ENCODE data around the gene CD300LB. TPM values are rescaled to one million over a fixed set of nuclear protein-coding genes. Genes with fewer than 3 reads are reported as not detected.

Gene CD300LB
- polyA plus RNA-seq, 1 donor (not counting 4 experiments of a cell fraction or from before 2014, with no cell fraction given) = not detected

GRCh38 chr17:74567397-74567796, 36.1 kb upstream of the CD300LB start, which contains the start of gene CD300H:
CD300H (minus strand) TSS chr17:74567509.
- FAIRE-seq (no peak), DNase-seq (ENCODE audit: low read depth, low spot score) (no peak)
- no peaks in the 10 kb centered on the region for H3K9me3 ChIP-seq (ENCODE audit: control insufficient read depth, low read depth, low read length)
- no peak within 1 kb of the TSS for H3K27ac ChIP-seq (ENCODE audit: control insufficient read depth, insufficient read depth, low read length)
- peaks cover 24% of the 10 kb centered on the region for H3K4me1 ChIP-seq (ENCODE audit: control insufficient read depth, extremely low read depth, insufficient read depth, low read length)
- dilution Hi-C loops (cut with MboI; ENCODE audit: extremely low pct_ligation_motif_present, low sequenced_read_pairs) = no loop called here
- H3K9me1 ChIP-seq (ENCODE audit: control insufficient read depth, extremely low read depth, insufficient read depth, low read length) = no peaks in the 10 kb centered on the region
- H3K36me3 ChIP-seq (ENCODE audit: control insufficient read depth in 2 of 2, extremely low read depth in 1 of 2, insufficient read depth in 2 of 2, low read length in 2 of 2) = no peaks in the 10 kb centered on the region
- TF ChIP-seq CTCF (optimal IDR thresholded peaks at IDR 0.05 in 1 of 3, IDR thresholded peaks at IDR 0.05 in 1 of 3, conservative IDR thresholded peaks at IDR 0.05 in 1 of 3; ENCODE audit: extremely low read depth in 1 of 3, insufficient read depth in 2 of 3, low read length in 3 of 3) = no peak
- TF ChIP-seq EZH2 (IDR thresholded peaks at IDR 0.05; ENCODE audit: low read length) = no peak
- H3K4me2 ChIP-seq (ENCODE audit: control insufficient read depth, extremely low read depth, insufficient read depth, low read depth, low read length) = no peak within 1 kb of the TSS
- H4K20me1 ChIP-seq (ENCODE audit: control insufficient read depth, extremely low read depth, insufficient read depth, low read length) = no peaks in the 10 kb centered on the region
- no peaks in the 10 kb centered on the region for H3K27me3 ChIP-seq (ENCODE audit: control insufficient read depth, extremely low read depth, insufficient read depth, low read length)
- no peaks in the 10 kb centered on the region for H3K79me2 ChIP-seq (ENCODE audit: control insufficient read depth, insufficient read depth, low read length)
- H3K9ac ChIP-seq (ENCODE audit: control insufficient read depth, extremely low read depth, insufficient read depth, low read length) = no peak within 1 kb of the TSS
- no peak within 1 kb of the TSS for H3K4me3 ChIP-seq (ENCODE audit: control insufficient read depth in 2 of 3, extremely low read depth in 1 of 3, insufficient read depth in 2 of 3, low read depth in 1 of 3, low read length in 3 of 3)
- no peak within 1 kb of the TSS for H2AFZ ChIP-seq (ENCODE audit: control insufficient read depth, low read length)

DNA sequence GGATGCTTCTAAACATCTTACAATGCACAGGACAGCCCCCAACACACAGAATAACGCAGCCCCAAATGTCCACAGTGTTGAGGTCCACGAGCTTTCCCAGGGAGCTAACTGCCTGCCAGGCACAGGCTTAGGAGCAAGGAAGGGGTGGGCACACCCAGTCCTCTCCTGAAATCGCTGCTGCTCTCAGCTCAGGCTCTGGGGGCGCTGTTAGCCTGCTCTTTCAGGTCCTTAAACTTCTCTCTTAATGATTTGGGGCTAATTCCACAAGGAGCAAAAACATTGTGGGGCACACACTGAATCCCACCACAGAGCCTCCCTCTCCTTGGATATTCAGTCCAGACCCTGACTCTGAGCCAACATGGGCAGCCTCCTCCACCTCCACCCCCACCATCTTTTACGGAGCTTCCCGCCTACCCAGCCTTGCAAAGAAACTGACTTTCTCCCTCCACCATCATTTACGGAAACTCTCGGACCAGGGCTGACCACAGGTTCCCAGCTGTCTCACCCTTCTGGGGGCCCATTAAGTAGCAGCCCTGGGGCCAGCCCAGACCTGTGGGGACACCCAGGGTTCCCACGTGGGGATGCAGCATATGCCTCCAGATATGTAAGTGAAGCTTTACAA, 35.0 kb upstream of the CD300LB start:
- Histone ChIP-seq H2AFZ (ENCODE audit: control insufficient read depth, low read length) (no peak overlapping the region), H3K4me1 (ENCODE audit: control insufficient read depth, extremely low read depth, insufficient read depth, low read length) (peaks cover 24% of the 10 kb centered on the region), H4K20me1 (ENCODE audit: control insufficient read depth, extremely low read depth, insufficient read depth, low read length) (no peaks in the 10 kb centered on the region), H3K9me1 (ENCODE audit: control insufficient read depth, extremely low read depth, insufficient read depth, low read length) (no peaks in the 10 kb centered on the region), H3K9ac (ENCODE audit: control insufficient read depth, extremely low read depth, insufficient read depth, low read length) (no peak overlapping the region), H3K27ac (ENCODE audit: control insufficient read depth, insufficient read depth, low read length) (no peak overlapping the region), H3K27me3 (ENCODE audit: control insufficient read depth, extremely low read depth, insufficient read depth, low read length) (no peaks in the 10 kb centered on the region), H3K4me2 (ENCODE audit: control insufficient read depth, extremely low read depth, insufficient read depth, low read depth, low read length) (no peak overlapping the region), H3K4me3 (ENCODE audit: control insufficient read depth in 2 of 3, extremely low read depth in 1 of 3, insufficient read depth in 2 of 3, low read depth in 1 of 3, low read length in 3 of 3) (no peak overlapping the region), H3K79me2 (ENCODE audit: control insufficient read depth, insufficient read depth, low read length) (no peaks in the 10 kb centered on the region), H3K9me3 (ENCODE audit: control insufficient read depth, low read depth, low read length) (no peaks in the 10 kb centered on the region), H3K36me3 (ENCODE audit: control insufficient read depth in 2 of 2, extremely low read depth in 1 of 2, insufficient read depth in 2 of 2, low read length in 2 of 2) (no peaks in the 10 kb centered on the region)
- TF ChIP-seq EZH2 (IDR thresholded peaks at IDR 0.05; ENCODE audit: low read length) = no peak
- TF ChIP-seq CTCF (optimal IDR thresholded peaks at IDR 0.05 in 1 of 3, IDR thresholded peaks at IDR 0.05 in 1 of 3, conservative IDR thresholded peaks at IDR 0.05 in 1 of 3; ENCODE audit: extremely low read depth in 1 of 3, insufficient read depth in 2 of 3, low read length in 3 of 3) = peak; percentile 81 to 91 (median 85)
- dilution Hi-C loops (cut with MboI; ENCODE audit: extremely low pct_ligation_motif_present, low sequenced_read_pairs) = no loop called here
- DNase-seq (ENCODE audit: low read depth, low spot score) = no peak
- FAIRE-seq = peak; percentile 79

Measured in keratinocyte (primary cell).